ENCODE measurements around the gene FARP2. TPM values are rescaled to one million over a fixed set of nuclear protein-coding genes. Genes with fewer than 3 reads are reported as not detected.

Gene FARP2
- total RNA-seq, 1 donor from 2014 or later, result 65.0 TPM

- FAIRE-seq (no peak), DNase-seq (ENCODE audit: low read depth) (no peak)
- H2AFZ ChIP-seq (ENCODE audit: low read depth, low read length), result no peak overlapping the region
- peaks cover 5% of the 10 kb centered on the region for H3K36me3 ChIP-seq (ENCODE audit: insufficient read depth, low read length)
- TF ChIP-seq CTCF (IDR thresholded peaks at IDR 0.05; ENCODE audit: insufficient read depth, low read depth, low read length) (no peak), EZH2 (IDR thresholded peaks at IDR 0.05; ENCODE audit: insufficient read depth, low read length) (no peak)
- H3K79me2 ChIP-seq (ENCODE audit: insufficient read depth, low read length), result peaks cover 38% of the 10 kb centered on the region
- H3K4me2 ChIP-seq (ENCODE audit: low read length), result no peak overlapping the region
- Mint-ChIP-seq H3K27ac (ENCODE audit: unreplicated experiment) (no peak overlapping the region), H3K36me3 (ENCODE audit: low read depth, unreplicated experiment) (peaks cover 26% of the 10 kb centered on the region), H3K4me3 (ENCODE audit: unreplicated experiment) (no peak overlapping the region), H3K9me3 (ENCODE audit: unreplicated experiment) (no peaks in the 10 kb centered on the region), H3K27me3 (ENCODE audit: low read depth, unreplicated experiment) (no peaks in the 10 kb centered on the region), H3K4me1 (ENCODE audit: low read depth, unreplicated experiment) (no peaks in the 10 kb centered on the region)
- no peak overlapping the region for H3K4me3 ChIP-seq (ENCODE audit: insufficient read depth, low read depth, low read length)
- peaks cover 52% of the 10 kb centered on the region for H4K20me1 ChIP-seq (ENCODE audit: insufficient read depth, low read length)
- H3K9ac ChIP-seq (ENCODE audit: low read length), result no peak overlapping the region
- no peaks in the 10 kb centered on the region for H3K27me3 ChIP-seq (ENCODE audit: insufficient read depth, low read length)
- H3K4me1 ChIP-seq (ENCODE audit: insufficient read depth, low read length), result no peaks in the 10 kb centered on the region
- H3K27ac ChIP-seq (ENCODE audit: low read depth, low read length), result no peak overlapping the region
- H3K9me3 ChIP-seq (ENCODE audit: insufficient read depth, low read depth, low read length), result no peaks in the 10 kb centered on the region
Observed at GRCh38 chr2:241498115-241499070, 142.3 kb downstream of the FARP2 start.

- FAIRE-seq, result no peak
- H3K36me3 ChIP-seq (ENCODE audit: insufficient read depth, low read length), result peaks cover 5% of the 10 kb centered on the region
- no peak for TF ChIP-seq CTCF (IDR thresholded peaks at IDR 0.05; ENCODE audit: insufficient read depth, low read depth, low read length)
- TF ChIP-seq EZH2 (IDR thresholded peaks at IDR 0.05; ENCODE audit: insufficient read depth, low read length), result no peak
Observed at GRCh38 chr2:241499146-241499965, 143.3 kb downstream of the FARP2 start.

More at GRCh38 chr2:241499146-241499965, 143.3 kb downstream of the FARP2 start:
- no peak for DNase-seq (ENCODE audit: low read depth)
- Histone ChIP-seq H2AFZ (ENCODE audit: low read depth, low read length) (no peak overlapping the region), H3K4me3 (ENCODE audit: insufficient read depth, low read depth, low read length) (no peak overlapping the region), H4K20me1 (ENCODE audit: insufficient read depth, low read length) (peaks cover 60% of the 10 kb centered on the region), H3K27me3 (ENCODE audit: insufficient read depth, low read length) (no peaks in the 10 kb centered on the region), H3K9ac (ENCODE audit: low read length) (no peak overlapping the region), H3K4me1 (ENCODE audit: insufficient read depth, low read length) (no peaks in the 10 kb centered on the region), H3K9me3 (ENCODE audit: insufficient read depth, low read depth, low read length) (no peaks in the 10 kb centered on the region), H3K27ac (ENCODE audit: low read depth, low read length) (no peak overlapping the region), H3K4me2 (ENCODE audit: low read length) (no peak overlapping the region), H3K79me2 (ENCODE audit: insufficient read depth, low read length) (peaks cover 47% of the 10 kb centered on the region)
- Mint-ChIP-seq H3K36me3 (ENCODE audit: low read depth, unreplicated experiment) (peaks cover 24% of the 10 kb centered on the region), H3K27me3 (ENCODE audit: low read depth, unreplicated experiment) (no peaks in the 10 kb centered on the region), H3K27ac (ENCODE audit: unreplicated experiment) (no peak overlapping the region), H3K4me3 (ENCODE audit: unreplicated experiment) (no peak overlapping the region), H3K4me1 (ENCODE audit: low read depth, unreplicated experiment) (no peaks in the 10 kb centered on the region), H3K9me3 (ENCODE audit: unreplicated experiment) (no peaks in the 10 kb centered on the region)

Data from astrocyte (in vitro differentiated cells and primary cell).